Measurements from ENCODE around the gene NEU4.
"Not testable (repeated sequence)": the region's sequence is repeated elsewhere in the genome, so short reads cannot be mapped to it uniquely, and the experiment has no call there.

Gene NEU4

DNA sequence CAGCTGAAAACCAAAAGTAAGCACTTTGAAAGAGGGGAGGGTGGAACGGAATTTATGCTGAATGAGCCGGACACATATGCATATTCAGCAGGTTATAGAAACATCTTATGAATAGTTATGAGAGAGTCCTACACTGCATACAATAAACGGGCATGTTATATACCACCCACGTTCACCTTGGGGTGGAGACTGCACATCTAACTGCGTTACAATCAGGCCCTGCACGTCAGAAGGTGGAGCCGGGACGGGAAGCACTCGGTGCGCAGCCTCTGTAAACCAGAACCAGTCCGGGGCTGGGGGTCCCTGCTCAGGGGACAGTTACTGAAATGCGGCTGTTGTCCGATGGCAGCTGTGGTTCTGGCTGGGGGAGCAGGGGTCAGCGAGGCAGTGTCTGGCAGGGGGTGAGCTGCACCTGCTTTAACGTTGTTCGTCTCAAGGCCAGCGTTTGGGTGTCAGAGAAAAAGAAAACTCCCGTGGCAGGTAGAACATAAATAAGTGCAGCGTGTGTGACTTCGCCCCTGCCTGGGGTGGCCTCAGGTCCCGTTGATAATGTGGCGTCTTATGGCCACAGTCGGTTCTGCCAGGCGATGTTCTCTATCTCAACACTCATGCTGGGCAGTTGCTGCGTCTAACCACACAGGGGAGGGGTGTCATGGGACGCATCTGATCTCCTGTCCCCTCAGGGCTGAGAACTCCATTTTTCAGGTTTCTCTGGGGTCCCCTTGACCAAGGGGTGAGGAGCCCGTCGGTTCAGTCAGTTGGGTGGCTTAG, 24.9 kb downstream of the NEU4 start:
- H3K27ac ChIP-seq: peak overlapping the region; percentile 93

DNA sequence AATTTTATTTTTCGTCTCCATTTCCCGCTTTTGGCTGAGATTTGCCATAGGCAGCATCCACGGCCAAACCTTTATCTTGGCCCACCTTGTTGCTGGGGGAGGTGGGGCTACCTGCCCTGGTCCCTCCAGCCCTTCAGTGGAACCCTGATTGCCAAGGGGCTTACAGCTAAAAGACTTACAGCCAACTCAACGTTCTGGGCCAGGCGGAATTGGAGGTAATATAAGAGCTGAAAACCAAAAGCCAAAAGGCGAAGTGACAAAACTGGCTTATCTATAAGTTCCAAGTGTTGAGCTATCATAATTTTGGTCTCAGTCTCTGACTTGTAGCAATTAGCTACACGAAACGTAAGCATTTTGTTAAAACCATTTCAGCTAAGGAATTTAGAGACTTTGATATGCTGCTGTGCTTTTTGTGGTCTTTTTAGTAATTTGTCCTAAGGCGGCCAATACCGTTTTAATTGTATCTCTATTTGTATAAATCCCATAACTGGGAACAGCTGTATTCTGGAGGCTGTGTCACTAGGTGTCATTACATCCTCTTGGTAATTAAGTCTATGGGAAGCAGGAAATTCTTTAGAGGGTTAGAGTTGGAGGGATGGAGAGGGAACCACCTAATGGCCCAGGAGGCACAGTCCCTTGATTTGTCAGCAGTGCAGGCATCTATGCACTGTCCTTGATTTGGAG, 25.7 kb downstream of the NEU4 start:
- peak overlapping the region; percentile 4 for H3K9ac ChIP-seq (ENCODE audit: insufficient read length)
- TF ChIP-seq FOXP2 (optimal IDR thresholded peaks at IDR 0.05; ENCODE audit: control extremely low read depth, extremely low read length, insufficient read depth) (no peak), EZH2 (IDR thresholded peaks at IDR 0.05) (no peak), POLR2AphosphoS5 (IDR thresholded peaks at IDR 0.05; ENCODE audit: borderline replicate concordance, low read depth, low read length) (no peak; the same call in 1 of the 2 replicates)
- DNase-seq (ENCODE audit: low read depth, low spot score): peak; percentile 68
- no peaks in the 10 kb centered on the region for H3K36me3 ChIP-seq (ENCODE audit: insufficient read depth, low read length)
- peak overlapping the region; percentile 72 for H3K4me3 ChIP-seq
- H3K27ac ChIP-seq: peak overlapping the region; percentile 93
- no peaks in the 10 kb centered on the region; the same call in 1 of the 2 replicates for H3K9me3 ChIP-seq (ENCODE audit: low read depth, low read length)

More for the DNA sequence above, 24.9 kb downstream of the NEU4 start:
- Histone ChIP-seq H3K9ac (ENCODE audit: insufficient read length) (peak overlapping the region; percentile 27), H3K4me3 (peak overlapping the region; percentile 72)
- peak; percentile 64 for DNase-seq (ENCODE audit: low read depth, low spot score)
- not testable (repeated sequence) for H3K36me3 ChIP-seq (ENCODE audit: insufficient read depth, low read length); H3K9me3 ChIP-seq (ENCODE audit: low read depth, low read length)
- TF ChIP-seq POLR2AphosphoS5 (IDR thresholded peaks at IDR 0.05; ENCODE audit: borderline replicate concordance, low read depth, low read length): peak; percentile 40

DNA sequence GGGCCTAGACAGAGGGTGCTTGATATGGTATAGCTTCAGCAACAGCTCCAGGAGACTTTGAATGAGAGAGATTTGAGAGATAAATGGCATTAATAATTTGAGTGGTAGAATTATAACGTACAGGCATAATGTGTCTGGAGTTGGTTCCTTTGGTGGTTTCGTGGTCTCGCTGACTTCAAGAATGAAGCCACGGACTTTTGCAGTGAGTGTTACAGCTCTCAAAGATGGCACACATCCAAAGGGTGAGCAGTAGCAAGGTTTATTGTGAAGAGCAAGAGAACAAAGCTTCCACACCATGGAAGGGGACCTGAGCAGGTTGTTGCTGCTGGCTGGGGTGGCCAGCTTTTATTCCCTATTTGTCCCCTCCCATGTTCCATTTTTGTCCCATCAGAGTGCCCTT, 26.6 kb downstream of the NEU4 start:
- no peak overlapping the region for H3K9ac ChIP-seq (ENCODE audit: insufficient read length)

DNA sequence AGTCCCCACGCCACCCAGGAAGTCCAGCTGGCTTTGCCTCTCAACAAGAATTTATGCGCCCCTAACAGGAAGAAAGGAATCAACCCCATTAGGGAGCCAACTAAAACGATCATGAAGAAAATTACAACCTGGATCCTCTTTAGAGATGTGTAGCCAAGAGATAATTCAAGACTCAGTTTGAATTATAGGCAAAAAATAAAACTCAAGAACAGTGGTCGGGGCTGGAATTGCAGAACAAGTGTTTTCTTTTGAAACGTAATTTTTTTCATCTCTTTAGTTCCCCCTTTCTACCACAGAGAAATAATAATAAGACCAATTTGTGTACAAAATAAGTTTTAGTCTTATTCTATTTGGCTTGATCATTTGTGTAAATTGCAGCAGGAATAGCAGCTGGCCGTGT, 27.3 kb downstream of the NEU4 start:
- Histone ChIP-seq H3K4me3 (no peak overlapping the region), H3K9me3 (ENCODE audit: low read depth, low read length) (no peaks in the 10 kb centered on the region; the same call in 1 of the 2 replicates), H3K36me3 (ENCODE audit: insufficient read depth, low read length) (no peaks in the 10 kb centered on the region), H3K9ac (ENCODE audit: insufficient read length) (no peak overlapping the region), H3K27ac (no peak overlapping the region)
- DNase-seq (ENCODE audit: low read depth, low spot score): no peak
- TF ChIP-seq FOXP2 (optimal IDR thresholded peaks at IDR 0.05; ENCODE audit: control extremely low read depth, extremely low read length, insufficient read depth) (no peak), POLR2AphosphoS5 (IDR thresholded peaks at IDR 0.05; ENCODE audit: borderline replicate concordance, low read depth, low read length) (no peak), EZH2 (IDR thresholded peaks at IDR 0.05) (no peak)

More for the DNA sequence above, 26.6 kb downstream of the NEU4 start:
- TF ChIP-seq FOXP2 (optimal IDR thresholded peaks at IDR 0.05; ENCODE audit: control extremely low read depth, extremely low read length, insufficient read depth) (no peak), POLR2AphosphoS5 (IDR thresholded peaks at IDR 0.05; ENCODE audit: borderline replicate concordance, low read depth, low read length) (no peak)
- H3K36me3 ChIP-seq (ENCODE audit: insufficient read depth, low read length): no peaks in the 10 kb centered on the region
- DNase-seq (ENCODE audit: low read depth, low spot score): no peak
- no peak overlapping the region for H3K27ac ChIP-seq
- H3K9me3 ChIP-seq (ENCODE audit: low read depth, low read length): no peaks in the 10 kb centered on the region; the same call in 1 of the 2 replicates
- no peak overlapping the region for H3K4me3 ChIP-seq

DNA sequence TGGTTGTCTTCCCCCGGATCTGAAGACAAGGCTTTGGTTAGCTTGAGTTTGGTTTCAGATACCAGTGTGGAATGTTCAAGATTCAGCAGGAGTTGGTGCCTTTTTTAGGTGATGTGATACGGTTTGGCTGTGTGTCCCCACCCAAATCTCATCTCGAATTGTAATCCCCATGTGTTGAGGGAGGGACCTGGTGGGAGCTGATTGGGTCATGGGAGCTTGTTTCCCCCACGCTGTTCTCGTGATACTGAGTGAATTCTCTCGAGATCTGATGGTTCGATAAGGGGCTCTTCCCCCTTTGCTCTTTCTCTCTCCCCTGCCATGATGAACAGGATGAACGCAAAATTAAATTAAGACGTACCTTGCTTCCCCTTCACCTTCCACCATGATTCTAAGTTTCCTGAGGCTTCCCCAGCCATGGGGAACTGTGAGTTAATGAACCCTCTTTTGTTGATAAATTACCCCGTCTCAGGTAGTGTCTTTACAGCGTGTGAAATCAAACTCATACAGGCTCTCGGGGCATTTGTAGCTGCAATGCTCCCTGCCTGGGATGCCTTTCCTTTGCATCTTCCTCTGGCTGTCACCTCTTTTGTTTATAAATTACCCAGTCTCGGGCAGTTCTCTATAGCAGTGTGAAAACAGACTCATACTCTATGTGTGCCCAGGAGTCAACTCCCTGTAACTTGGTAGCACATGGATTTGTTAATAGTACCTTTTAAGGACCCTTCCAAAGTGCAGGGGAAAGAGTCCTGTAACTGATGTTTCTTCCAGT, 28.4 kb downstream of the NEU4 start:
- Histone ChIP-seq H3K36me3 (ENCODE audit: insufficient read depth, low read length) (no peaks in the 10 kb centered on the region), H3K27ac (no peak overlapping the region), H3K4me3 (no peak overlapping the region), H3K9ac (ENCODE audit: insufficient read length) (no peak overlapping the region), H3K9me3 (ENCODE audit: low read depth, low read length) (no peaks in the 10 kb centered on the region; the same call in 1 of the 2 replicates)
- TF ChIP-seq FOXP2 (optimal IDR thresholded peaks at IDR 0.05; ENCODE audit: control extremely low read depth, extremely low read length, insufficient read depth) (no peak), POLR2AphosphoS5 (IDR thresholded peaks at IDR 0.05; ENCODE audit: borderline replicate concordance, low read depth, low read length) (no peak), EZH2 (IDR thresholded peaks at IDR 0.05) (no peak)
- DNase-seq (ENCODE audit: low read depth, low spot score): no peak

DNA sequence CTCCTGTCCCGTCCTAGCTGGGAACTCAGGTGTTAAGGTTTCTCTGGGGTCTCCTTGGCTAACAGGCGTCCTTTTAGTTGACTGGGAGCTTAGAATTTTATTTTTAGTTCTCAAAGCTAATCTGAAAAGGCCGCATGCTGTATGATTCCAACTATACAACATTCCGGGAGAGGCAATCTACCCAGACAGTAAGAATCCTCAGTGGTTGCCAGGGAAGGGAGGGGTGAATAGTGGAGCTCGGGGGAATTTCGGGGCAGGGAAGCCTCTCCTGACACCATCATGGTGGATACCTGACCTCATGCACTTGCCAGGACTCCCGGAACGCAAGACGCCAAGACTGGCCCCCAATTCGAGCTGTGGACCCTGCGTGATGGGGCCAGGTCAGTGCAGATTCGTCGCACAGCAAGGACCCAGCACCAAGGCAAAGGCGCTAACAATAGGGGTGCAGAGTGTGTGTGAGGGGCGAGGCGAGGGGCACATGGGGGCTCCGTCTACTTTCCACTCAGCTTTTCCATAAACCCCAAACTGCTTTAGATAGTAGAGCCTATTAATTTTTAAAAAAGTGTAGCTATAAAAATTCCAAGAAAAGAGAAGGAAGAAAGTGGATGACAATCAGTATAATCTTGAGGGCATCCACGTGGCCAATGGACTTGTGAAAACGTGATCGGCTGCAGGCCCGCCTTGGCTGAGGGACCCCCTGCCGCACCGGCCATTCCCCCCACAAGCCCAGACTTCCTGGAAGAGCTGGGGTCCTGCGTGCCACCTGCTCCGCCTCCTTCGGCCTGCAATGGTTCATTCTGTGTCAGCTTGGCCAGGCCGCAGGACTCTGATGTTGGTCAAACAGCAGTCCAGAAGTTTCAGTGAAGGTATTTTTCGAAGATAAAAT, 32.4 kb downstream of the NEU4 start:
- no peaks in the 10 kb centered on the region for H3K36me3 ChIP-seq (ENCODE audit: insufficient read depth, low read length)
- DNase-seq (ENCODE audit: low read depth, low spot score): no peak
- H3K9me3 ChIP-seq (ENCODE audit: low read depth, low read length): no peaks in the 10 kb centered on the region
- no peak for TF ChIP-seq POLR2AphosphoS5 (IDR thresholded peaks at IDR 0.05; ENCODE audit: borderline replicate concordance, low read depth, low read length)
- TF ChIP-seq FOXP2 (optimal IDR thresholded peaks at IDR 0.05; ENCODE audit: control extremely low read depth, extremely low read length, insufficient read depth): no peak
- no peak for TF ChIP-seq EZH2 (IDR thresholded peaks at IDR 0.05)
- H3K27ac ChIP-seq: no peak overlapping the region
- H3K9ac ChIP-seq (ENCODE audit: insufficient read length): no peak overlapping the region
- H3K4me3 ChIP-seq: no peak overlapping the region

DNA sequence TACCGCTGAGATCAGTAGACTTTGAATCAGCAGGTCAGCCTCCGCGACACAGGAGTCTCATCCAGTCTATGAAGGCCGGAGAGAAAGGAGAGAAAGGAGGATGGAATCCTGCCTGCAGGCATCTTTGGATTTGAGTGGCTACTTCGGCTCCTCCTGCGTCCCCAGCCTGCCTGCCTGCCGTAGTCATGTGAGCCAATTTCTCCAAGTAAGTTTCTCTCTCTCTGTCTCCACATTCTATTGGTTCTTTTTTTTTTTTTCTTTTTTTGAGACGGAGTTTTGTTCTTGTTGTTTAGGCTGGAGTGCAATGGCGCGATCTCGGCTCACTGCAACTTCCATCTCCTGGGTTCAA, 33.0 kb downstream of the NEU4 start:
- H3K4me3 ChIP-seq: no peak overlapping the region
- DNase-seq (ENCODE audit: low read depth, low spot score): no peak
- H3K36me3 ChIP-seq (ENCODE audit: insufficient read depth, low read length): no peaks in the 10 kb centered on the region
- H3K9ac ChIP-seq (ENCODE audit: insufficient read length): no peak overlapping the region
- TF ChIP-seq EZH2 (IDR thresholded peaks at IDR 0.05): no peak
- no peak for TF ChIP-seq FOXP2 (optimal IDR thresholded peaks at IDR 0.05; ENCODE audit: control extremely low read depth, extremely low read length, insufficient read depth)
- no peaks in the 10 kb centered on the region for H3K9me3 ChIP-seq (ENCODE audit: low read depth, low read length)
- H3K27ac ChIP-seq: no peak overlapping the region

Data from SK-N-MC (cell line).